Activated CD4-positive, alpha-beta T cell treated with anti-CD3 and anti-CD28 coated beads for 36 hours (primary cell): Measurements from ENCODE around the gene VPS4A. TPM values are rescaled to one million over a fixed set of nuclear protein-coding genes. Genes with fewer than 3 reads are reported as not detected.
"Not testable (repeated sequence)": the region's sequence is repeated elsewhere in the genome, so short reads cannot be mapped to it uniquely, and the experiment has no call there.

Source experiments
- ATAC-seq: fragments of 200-7000 bp; cut with Tn5 transposase; one replicate; pipeline ENCODE4 v1.10.0; 2021; ENCODE audit warnings: mild to moderate bottlenecking, moderate library complexity
- CTCF ChIA-PET: fragments of 350-600 bp; sonication (Branson Sonifier 250); formaldehyde crosslinking; loops from one replicate; lab custom pipeline; 2021; ENCODE audit warnings: antibody characterized with exemption; lab: Charles Lee
- POLR2A ChIA-PET: fragments of 350-600 bp; sonication (Branson Sonifier 250); formaldehyde crosslinking; loops from one replicate; lab custom pipeline; 2021; ENCODE audit warnings: antibody characterized with exemption, inconsistent platforms; lab: Charles Lee
- DNase-seq: peaks from one replicate; pipeline ENCODE4 v3.0.0-alpha.2; 2020
- H3K27ac Mint-ChIP-seq: one replicate; pipeline ENCODE4 v1.8.0; 2021; ENCODE audit warnings: mixed read lengths
- H3K27me3 Mint-ChIP-seq: one replicate; pipeline ENCODE4 v1.8.0; 2021; ENCODE audit warnings: mixed read lengths
- H3K36me3 Mint-ChIP-seq: one replicate; pipeline ENCODE4 v1.8.0; 2021; ENCODE audit warnings: low read depth, mixed read lengths
- H3K4me1 Mint-ChIP-seq: one replicate; pipeline ENCODE4 v1.8.0; 2021; ENCODE audit warnings: mixed read lengths
- H3K4me3 Mint-ChIP-seq: one replicate; pipeline ENCODE4 v1.8.0; 2021; ENCODE audit warnings: mild to moderate bottlenecking, moderate library complexity, mixed read lengths
- H3K9me3 Mint-ChIP-seq: one replicate; pipeline ENCODE4 v1.8.0; 2021; ENCODE audit warnings: low read depth, mixed read lengths
- intact Hi-C, 2 experiments: fragments of 100-400 bp; cut with DNase I in 1 of 2; cut with micrococcal nuclease in 1 of 2; formaldehyde crosslinking; loops; one replicate each; pipeline versions ENCODE4 v1.14.2 to v1.15.1; 2022 to 2024; cut with DNase I, micrococcal nuclease
- total RNA-seq, 2 experiments: library from RNA; stranded (reverse); gene quantifications; one replicate each; pipeline ENCODE4 v1.2.3, GENCODE V29; 2021

VPS4A gene
- total RNA-seq, 2 experiments from 2014 or later: 28.4 to 31.9 TPM

DNA sequence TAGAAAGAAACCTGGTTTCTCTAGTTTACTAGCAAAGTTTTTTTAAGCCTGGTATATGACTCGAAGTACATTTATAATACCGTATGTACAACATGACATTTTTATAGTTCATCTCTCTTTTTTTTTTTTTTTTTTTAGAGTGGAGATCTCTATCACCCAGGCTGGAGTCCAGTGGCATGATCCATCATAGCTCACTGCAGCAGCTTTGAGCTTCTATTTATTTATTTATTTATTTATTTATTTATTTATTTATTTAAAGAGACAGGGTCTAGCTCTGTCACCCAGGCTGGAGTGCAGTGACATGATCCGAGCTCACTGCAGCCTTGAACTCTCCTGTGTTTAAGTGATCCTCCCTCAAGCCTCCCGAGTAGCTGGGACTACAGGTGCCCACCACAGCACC is 25.9 kb upstream of the VPS4A start:
- POLR2A ChIA-PET: interaction anchor here (0.6 to 1.2 kb wide), 4 partner anchors 117 to 785 kb away, joined by 3 to 4 read pairs (median 3); no protein-coding TSS in a partner anchor
- no peak overlapping the region for H3K4me3 Mint-ChIP-seq
- CTCF ChIA-PET: interaction anchor here (0.6 to 8.6 kb wide), 18 partner anchors 8 to 891 kb away, joined by 3 to 90 read pairs (median 4); no protein-coding TSS in a partner anchor
- H3K27me3 Mint-ChIP-seq: no peaks in the 10 kb centered on the region
- peaks cover 3% of the 10 kb centered on the region for H3K4me1 Mint-ChIP-seq
- no peak for DNase-seq
- intact Hi-C loops: loop anchor here in 1 of 2 experiments (5.0 kb wide), 2 partner anchors 118 to 438 kb away; no protein-coding TSS in a partner anchor
- no peak for ATAC-seq
- H3K27ac Mint-ChIP-seq: no peak overlapping the region
- no peaks in the 10 kb centered on the region for H3K36me3 Mint-ChIP-seq
- no peaks in the 10 kb centered on the region for H3K9me3 Mint-ChIP-seq

DNA sequence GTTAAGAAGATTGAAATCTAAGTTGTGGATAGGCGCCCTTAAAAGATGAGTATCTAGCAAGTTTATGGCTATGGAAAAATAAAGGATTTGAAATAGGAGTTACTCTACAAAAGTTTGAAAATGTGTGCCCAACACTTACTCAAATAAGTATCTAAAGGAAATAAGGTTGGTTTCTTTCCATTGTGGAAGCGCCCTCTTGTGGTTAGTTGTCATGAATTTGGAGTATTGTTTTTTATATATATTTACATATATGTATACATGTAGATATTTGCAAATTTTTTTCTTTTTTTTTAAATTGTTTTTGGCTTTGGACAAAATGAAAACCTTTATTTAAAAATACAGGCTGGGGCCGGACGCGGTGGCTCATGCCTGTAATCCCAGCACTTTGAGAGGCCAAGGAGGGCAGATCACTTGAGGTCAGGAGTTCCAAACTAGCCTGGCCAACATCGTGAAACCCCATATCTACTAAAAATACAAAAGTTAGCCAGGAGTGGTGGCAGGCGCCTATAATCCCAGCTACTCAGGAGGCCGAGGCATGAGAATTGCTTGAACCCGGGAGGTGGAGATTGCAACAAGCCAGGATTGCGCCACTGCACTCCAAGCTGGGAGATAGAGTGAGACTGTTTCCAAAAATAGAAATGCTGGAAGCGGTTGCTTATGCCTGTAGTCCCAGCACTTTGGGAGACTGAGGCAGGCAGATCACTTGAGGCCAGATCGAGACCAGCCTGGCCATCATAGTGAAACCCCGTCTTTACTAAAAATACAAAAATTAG is 24.0 kb upstream of the VPS4A start:
- Mint-ChIP-seq H3K27ac (no peak overlapping the region), H3K36me3 (no peaks in the 10 kb centered on the region), H3K4me1 (peaks cover 3% of the 10 kb centered on the region), H3K4me3 (no peak overlapping the region), H3K27me3 (no peaks in the 10 kb centered on the region), H3K9me3 (no peaks in the 10 kb centered on the region)
- ATAC-seq (peak; percentile 36), DNase-seq (peak; percentile 51)
- POLR2A ChIA-PET: no interaction called here
- intact Hi-C loops: loop anchor here (1.0 to 5.0 kb wide), 5 partner anchors 120 to 758 kb away; no protein-coding TSS in a partner anchor
- CTCF ChIA-PET: interaction anchor here (0.6 to 8.6 kb wide), 16 partner anchors 10 to 600 kb away, joined by 3 to 90 read pairs (median 4); no protein-coding TSS in a partner anchor

DNA sequence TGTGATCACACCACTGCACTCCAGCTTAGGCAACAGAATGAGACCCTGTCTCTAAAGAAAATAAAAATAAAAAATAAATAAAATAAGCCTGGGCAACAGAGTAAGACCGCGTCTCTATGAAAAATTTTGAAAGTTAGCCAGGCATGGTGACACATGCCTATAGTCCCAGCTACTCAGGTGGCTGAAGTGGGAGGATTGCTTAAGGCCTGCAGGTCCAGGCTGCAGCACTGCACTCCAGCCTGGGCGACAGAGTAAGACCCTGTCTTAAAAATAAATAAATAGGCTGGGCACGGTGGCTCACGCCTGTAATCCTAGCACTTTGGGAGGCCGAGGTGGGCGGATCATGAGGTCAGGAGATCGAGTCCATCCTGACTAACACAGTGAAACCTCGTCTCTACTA is 19.5 kb upstream of the VPS4A start:
- POLR2A ChIA-PET, ATAC-seq, H3K4me3 Mint-ChIP-seq: not testable (repeated sequence)

DNA sequence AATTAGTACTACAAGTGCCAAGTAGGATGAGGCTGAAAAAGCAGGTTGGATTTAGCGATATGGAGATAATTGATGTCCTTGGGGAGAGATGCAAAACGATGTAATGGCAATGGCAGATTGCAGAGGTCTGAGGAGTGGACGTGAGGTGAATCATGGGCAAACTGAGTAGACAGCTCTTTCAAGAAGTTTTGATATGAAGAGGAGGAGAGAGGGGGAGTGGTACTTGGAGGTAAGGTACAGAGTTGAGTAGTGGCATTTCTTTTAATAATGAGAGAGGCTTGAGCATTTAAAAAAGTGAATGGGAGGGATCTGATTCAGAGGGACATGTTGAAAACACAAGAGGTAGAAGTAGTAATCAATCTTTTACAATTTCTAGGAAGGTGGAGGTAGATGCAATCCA is 17.7 kb upstream of the VPS4A start:
- intact Hi-C loops: no loop called here
- ChIA-PET CTCF (no interaction called here), POLR2A (no interaction called here)
- no peaks in the 10 kb centered on the region for H3K9me3 Mint-ChIP-seq
- no peak for DNase-seq
- H3K4me3 Mint-ChIP-seq: no peak overlapping the region
- ATAC-seq: peak; percentile 77
- no peaks in the 10 kb centered on the region for H3K36me3 Mint-ChIP-seq
- H3K27me3 Mint-ChIP-seq: no peaks in the 10 kb centered on the region
- peaks cover 6% of the 10 kb centered on the region for H3K4me1 Mint-ChIP-seq
- H3K27ac Mint-ChIP-seq: peak overlapping the region; percentile 66

More for the DNA sequence above, 19.5 kb upstream of the VPS4A start:
- H3K9me3 Mint-ChIP-seq, intact Hi-C loops, H3K27me3 Mint-ChIP-seq, H3K4me1 Mint-ChIP-seq, DNase-seq, H3K27ac Mint-ChIP-seq, H3K36me3 Mint-ChIP-seq: not testable (repeated sequence)
- CTCF ChIA-PET: interaction anchor here (8.6 kb wide), 1 partner anchor 140 kb away, joined by 90 read pairs; no protein-coding TSS in a partner anchor

DNA sequence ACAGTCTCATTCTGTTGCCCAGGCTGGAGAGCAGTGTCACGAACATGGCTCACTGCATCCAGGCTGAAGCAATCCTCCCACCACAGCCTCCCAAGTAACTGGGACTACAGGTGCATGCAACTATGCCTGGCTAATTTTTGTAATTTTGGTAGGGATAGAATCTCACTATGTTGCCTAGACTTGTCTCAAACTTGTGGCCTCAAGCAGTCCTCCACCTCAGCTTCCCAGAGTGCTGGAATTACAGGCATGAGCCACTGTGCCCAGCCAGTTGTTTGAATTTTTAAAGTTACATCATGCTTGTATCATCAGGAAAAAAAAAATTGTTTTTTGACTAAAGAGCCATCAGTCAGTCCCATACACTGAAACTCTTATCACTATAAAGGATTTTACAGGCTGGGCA is 17.1 kb upstream of the VPS4A start:
- Mint-ChIP-seq H3K27me3 (no peaks in the 10 kb centered on the region), H3K27ac (no peak overlapping the region), H3K9me3 (no peaks in the 10 kb centered on the region), H3K4me1 (peaks cover 6% of the 10 kb centered on the region), H3K4me3 (no peak overlapping the region), H3K36me3 (no peaks in the 10 kb centered on the region)
- DNase-seq: no peak
- ChIA-PET CTCF (no interaction called here), POLR2A (no interaction called here)
- intact Hi-C loops: no loop called here
- ATAC-seq: no peak

DNA sequence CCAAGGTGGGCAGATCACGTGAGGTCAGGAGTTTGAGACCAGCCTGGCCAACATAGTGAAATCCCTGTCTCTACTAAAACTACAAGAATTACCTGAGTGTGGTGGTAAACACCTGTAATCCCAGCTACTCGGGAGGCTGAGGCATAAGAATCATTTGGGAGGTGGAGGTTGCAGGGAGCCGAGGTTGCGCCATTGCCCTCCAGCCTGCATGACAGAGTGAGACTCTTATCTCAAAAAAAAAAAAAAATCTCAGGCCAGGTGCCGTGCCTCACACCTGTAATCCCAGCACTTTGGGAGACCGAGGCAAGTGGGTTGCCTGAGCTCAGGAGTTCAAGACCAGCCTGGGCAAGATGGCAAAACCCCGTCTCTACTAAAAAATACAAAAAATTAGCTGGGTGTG is 14.4 kb upstream of the VPS4A start:
- CTCF ChIA-PET: interaction anchor here (0.6 to 2.1 kb wide), 3 partner anchors 8 to 447 kb away, joined by 3 to 8 read pairs (median 3); no protein-coding TSS in a partner anchor
- H3K9me3 Mint-ChIP-seq, DNase-seq, H3K27ac Mint-ChIP-seq, ATAC-seq, POLR2A ChIA-PET, H3K27me3 Mint-ChIP-seq, H3K4me1 Mint-ChIP-seq, H3K4me3 Mint-ChIP-seq, intact Hi-C loops, H3K36me3 Mint-ChIP-seq: not testable (repeated sequence)

DNA sequence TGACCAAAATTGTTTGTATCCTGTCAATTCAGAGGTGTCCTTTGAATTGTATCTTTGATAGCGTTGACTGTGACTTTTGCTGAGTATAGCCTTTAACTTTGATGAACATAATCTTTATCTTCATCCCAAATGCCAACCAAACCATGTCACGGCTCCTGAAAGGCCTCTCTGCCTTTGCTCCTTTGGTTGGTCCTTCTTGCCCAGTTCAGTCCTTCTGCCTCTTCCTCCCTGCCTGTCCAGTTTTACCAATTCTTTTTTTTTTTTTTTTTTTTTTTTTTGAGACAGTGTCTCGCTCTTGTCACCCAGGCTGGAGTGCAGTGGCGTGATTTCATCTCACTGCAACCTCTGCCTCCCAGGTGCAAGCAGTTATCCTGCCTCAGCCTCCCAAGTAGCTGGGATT is 12.9 kb upstream of the VPS4A start:
- no peak overlapping the region for H3K4me3 Mint-ChIP-seq
- intact Hi-C loops: no loop called here
- POLR2A ChIA-PET: no interaction called here
- H3K4me1 Mint-ChIP-seq: peaks cover 4% of the 10 kb centered on the region
- ATAC-seq (no peak), DNase-seq (no peak)
- H3K9me3 Mint-ChIP-seq: no peaks in the 10 kb centered on the region
- H3K27ac Mint-ChIP-seq: no peak overlapping the region
- no peaks in the 10 kb centered on the region for H3K36me3 Mint-ChIP-seq
- H3K27me3 Mint-ChIP-seq: no peaks in the 10 kb centered on the region
- CTCF ChIA-PET: no interaction called here

DNA sequence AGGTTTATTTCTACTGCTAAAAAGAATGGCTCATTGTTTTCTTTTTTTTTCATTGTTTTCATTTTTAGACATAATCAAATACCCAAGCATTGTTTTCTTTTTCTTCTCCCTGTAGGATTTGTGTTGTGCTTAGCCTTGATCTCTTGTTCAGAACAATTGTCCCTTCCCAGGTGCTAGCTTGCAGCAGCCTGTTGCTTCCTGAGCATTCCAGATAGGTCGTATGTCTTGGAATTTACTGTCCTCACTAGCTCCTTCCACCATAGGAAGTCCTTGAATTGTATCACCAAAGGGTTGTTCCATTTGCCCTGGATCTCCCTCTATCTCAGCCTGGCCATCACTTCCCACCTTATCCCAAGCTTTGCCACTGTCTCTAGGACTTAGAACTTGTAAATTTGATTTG is 10.0 kb upstream of the VPS4A start:
- CTCF ChIA-PET: interaction anchor here (0.6 to 1.6 kb wide), 7 partner anchors 13 to 976 kb away, joined by 3 to 6 read pairs (median 3); no protein-coding TSS in a partner anchor
- intact Hi-C loops: no loop called here
- Mint-ChIP-seq H3K4me3 (no peak overlapping the region), H3K27me3 (no peaks in the 10 kb centered on the region), H3K9me3 (no peaks in the 10 kb centered on the region), H3K4me1 (no peaks in the 10 kb centered on the region), H3K27ac (no peak overlapping the region), H3K36me3 (no peaks in the 10 kb centered on the region)
- POLR2A ChIA-PET: interaction anchor here (0.6 kb wide), 1 partner anchor 13 kb away, joined by 3 read pairs; no protein-coding TSS in a partner anchor
- no peak for ATAC-seq
- DNase-seq: no peak

DNA sequence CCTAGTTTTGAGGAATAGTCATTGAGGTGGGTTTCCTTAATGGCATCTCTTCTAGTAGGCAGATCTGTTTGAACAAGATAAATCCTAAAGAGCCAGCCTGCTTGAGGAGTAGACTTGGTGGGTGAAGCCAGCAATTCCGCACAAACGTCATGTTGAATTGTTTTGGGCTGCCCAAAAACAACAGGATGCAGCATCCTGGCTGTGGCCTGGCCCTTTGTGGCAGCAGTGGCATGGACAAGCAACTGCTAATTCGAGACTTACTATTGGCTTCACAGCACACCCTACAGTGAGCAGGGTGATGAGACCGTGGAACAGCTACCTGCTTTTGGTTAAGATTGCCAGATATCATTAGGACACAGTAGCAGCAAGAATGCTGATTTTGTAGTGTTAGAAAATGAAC is 9.3 kb upstream of the VPS4A start:
- DNase-seq (no peak), ATAC-seq (no peak)
- Mint-ChIP-seq H3K27ac (no peak overlapping the region), H3K9me3 (no peaks in the 10 kb centered on the region), H3K27me3 (no peaks in the 10 kb centered on the region), H3K36me3 (no peaks in the 10 kb centered on the region), H3K4me3 (no peak overlapping the region), H3K4me1 (no peaks in the 10 kb centered on the region)
- POLR2A ChIA-PET: interaction anchor here (0.6 kb wide), 1 partner anchor 13 kb away, joined by 3 read pairs; no protein-coding TSS in a partner anchor
- intact Hi-C loops: no loop called here
- CTCF ChIA-PET: interaction anchor here (0.5 to 1.2 kb wide), 5 partner anchors 9 to 976 kb away, joined by 3 to 5 read pairs (median 3); no protein-coding TSS in a partner anchor

DNA sequence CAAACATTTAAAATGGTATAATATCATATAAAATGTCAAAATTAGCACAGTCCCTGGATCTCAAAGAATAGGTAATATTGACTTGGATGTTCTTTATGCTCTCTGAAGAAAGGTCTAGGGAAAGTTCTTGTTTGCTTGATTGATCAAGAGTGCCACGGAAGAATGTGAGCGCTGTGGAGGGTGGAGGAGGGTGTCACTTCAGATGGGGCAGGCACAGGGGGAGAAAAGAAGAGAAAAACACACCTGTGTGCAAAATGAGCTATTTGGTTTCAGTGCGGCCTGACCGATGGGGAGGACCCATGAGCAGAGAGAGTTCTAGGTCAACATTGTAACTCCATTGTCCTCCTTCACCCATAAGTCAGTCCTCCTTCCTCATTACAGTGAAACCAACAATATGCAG is 8.8 kb upstream of the VPS4A start:
- no peaks in the 10 kb centered on the region for H3K36me3 Mint-ChIP-seq
- no peaks in the 10 kb centered on the region for H3K9me3 Mint-ChIP-seq
- H3K27me3 Mint-ChIP-seq: no peaks in the 10 kb centered on the region
- intact Hi-C loops: no loop called here
- no peak overlapping the region for H3K4me3 Mint-ChIP-seq
- ATAC-seq (no peak), DNase-seq (no peak)
- no peak overlapping the region for H3K27ac Mint-ChIP-seq
- ChIA-PET POLR2A (no interaction called here), CTCF (interaction anchor here (0.5 to 1.2 kb wide), 7 partner anchors 8 to 1451 kb away, joined by 3 to 5 read pairs (median 3); no protein-coding TSS in a partner anchor)
- H3K4me1 Mint-ChIP-seq: no peaks in the 10 kb centered on the region

DNA sequence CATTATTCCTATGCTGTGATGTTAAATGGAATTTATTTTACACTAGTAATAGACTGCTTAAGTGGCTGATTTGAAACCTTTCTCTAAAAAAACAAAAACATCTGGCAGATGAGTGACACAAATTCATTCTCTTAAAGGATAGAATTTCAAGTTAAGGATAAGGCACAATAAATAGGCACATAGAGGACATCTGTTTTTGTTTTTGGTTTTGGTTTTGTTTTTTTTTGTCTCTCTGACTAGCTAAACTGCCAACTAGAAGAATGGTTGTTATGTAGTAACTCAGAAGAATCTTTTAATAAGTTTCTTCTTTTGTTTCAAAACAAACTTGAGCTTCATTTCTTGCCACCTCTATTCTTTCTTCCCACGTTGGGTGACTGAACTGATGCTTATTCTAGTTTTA is 5.1 kb upstream of the VPS4A start:
- CTCF ChIA-PET: no interaction called here
- Mint-ChIP-seq H3K36me3 (peaks cover 2% of the 10 kb centered on the region), H3K4me1 (peaks cover 7% of the 10 kb centered on the region), H3K27ac (no peak overlapping the region), H3K9me3 (no peaks in the 10 kb centered on the region), H3K4me3 (no peak overlapping the region), H3K27me3 (no peaks in the 10 kb centered on the region)
- intact Hi-C loops: no loop called here
- no peak for ATAC-seq
- POLR2A ChIA-PET: no interaction called here
- DNase-seq: no peak
